GM19025 (cell line): ENCODE measurements around the gene VPS9D1.

Experiments
- ATAC-seq: cut with Tn5 transposase; IDR thresholded peaks from one replicate; pipeline ENCODE4 v1.9.1; 2021; ENCODE audit warnings: mild to moderate bottlenecking, low read depth, moderate library complexity; ENCODE audit not compliant: unreplicated experiment

Gene VPS9D1, protein sequence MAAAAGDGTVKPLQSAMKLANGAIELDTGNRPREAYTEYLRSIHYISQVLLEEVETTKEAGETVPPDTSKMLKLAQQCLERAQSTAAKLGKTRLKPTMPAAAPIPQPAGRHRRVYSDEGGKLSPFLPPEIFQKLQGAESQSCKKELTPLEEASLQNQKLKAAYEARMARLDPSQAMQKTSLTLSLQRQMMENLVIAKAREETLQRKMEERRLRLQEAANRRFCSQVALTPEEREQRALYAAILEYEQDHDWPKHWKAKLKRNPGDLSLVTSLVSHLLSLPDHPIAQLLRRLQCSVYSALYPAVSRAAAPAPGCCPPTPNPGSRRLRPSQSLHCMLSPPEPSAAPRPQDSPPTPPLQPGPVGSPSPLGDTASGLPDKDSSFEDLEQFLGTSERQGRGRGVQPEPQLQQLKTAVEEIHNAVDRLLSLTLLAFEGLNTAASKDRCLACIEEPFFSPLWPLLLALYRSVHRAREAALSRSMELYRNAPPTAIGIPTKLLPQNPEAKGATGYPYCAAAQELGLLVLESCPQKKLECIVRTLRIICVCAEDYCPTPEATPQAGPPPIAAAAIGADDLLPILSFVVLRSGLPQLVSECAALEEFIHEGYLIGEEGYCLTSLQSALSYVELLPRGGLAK

DNA sequence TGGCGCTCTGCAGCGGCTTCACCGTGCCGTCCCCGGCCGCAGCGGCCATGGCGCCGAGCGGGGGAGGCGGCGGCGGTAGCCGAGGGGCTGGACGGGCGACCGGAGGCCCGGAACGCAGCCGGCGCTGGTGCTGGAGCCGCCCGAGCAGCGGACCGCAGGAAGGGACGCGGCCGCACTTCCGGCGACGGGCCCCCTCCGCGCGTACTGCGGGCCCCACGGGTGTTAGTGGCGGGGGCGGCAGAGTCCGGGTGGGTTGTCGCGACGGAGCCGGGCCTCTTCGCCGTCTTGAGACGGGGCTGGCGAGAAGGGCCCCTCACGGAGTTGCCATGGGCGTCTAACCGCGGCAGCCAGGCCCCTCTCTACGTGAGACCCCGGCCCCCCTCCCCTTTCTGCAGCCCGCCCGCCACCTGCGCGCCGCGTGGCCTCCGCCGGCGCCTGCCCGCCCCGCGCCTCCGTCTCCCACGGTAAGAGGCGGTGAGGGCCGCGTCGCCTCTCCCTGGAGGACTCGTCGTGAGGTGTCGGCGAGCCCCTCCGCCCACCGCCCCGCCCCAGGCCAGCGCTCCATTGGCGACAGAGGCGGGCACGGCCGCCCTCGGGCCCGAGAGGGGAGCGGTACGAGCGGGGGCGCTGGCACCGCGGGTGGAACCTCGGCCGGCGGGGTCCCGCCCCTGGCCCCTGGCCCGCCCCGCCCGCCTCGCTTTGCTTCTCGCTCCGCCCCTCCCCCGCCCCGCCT, at the start of gene VPS9D1, which contains the start of gene ZNF276:
VPS9D1 (minus strand) TSS at position 86 of the 733 bp plus-strand sequence; CDS start at position 49, 37 bp downstream.
ZNF276 (plus strand) TSS at position 725 of the 733 bp plus-strand sequence. CDS start 104 bp downstream, outside the sequence.
- peak; percentile 49 for ATAC-seq

GRCh38 chr16:89770367-89770766, 49.7 kb upstream of the VPS9D1 start:
- ATAC-seq, result no peak

- no peak for ATAC-seq
These were observed 44.7 kb upstream of the VPS9D1 start for GRCh38 chr16:89765292-89765830.

DNA sequence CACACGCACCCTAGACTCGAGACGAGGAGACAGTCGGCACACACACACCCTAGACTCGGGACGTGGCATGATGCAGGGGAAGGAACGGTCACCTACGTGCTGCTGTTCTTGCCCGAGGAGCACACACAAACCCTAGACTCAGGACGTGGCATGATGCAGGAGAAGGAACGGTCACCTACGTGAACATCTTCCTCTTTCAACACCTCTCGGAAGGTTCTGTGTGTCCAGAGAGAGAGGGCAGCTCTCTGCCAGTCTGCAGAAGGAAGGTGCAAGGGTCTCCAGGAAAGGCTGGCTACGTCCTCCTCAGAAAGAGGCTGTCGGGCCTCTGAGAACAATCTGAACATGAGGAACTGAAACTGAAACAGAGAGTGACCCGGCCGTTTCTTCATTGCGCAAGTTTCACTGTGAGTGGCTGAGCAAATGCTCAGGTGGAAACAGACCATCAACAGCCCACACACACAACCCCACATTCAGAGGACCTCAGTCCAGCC, 44.1 kb upstream of the VPS9D1 start:
- ATAC-seq, result peak; percentile 84

- no peak for ATAC-seq
These were observed 40.7 kb upstream of the VPS9D1 start for GRCh38 chr16:89761304-89761922.

GRCh38 chr16:89759746-89760340, 39.1 kb upstream of the VPS9D1 start:
- no peak for ATAC-seq

GRCh38 chr16:89749637-89750036, 28.9 kb upstream of the VPS9D1 start:
- no peak for ATAC-seq

GRCh38 chr16:89748921-89749320, 28.2 kb upstream of the VPS9D1 start:
- ATAC-seq, result no peak

DNA sequence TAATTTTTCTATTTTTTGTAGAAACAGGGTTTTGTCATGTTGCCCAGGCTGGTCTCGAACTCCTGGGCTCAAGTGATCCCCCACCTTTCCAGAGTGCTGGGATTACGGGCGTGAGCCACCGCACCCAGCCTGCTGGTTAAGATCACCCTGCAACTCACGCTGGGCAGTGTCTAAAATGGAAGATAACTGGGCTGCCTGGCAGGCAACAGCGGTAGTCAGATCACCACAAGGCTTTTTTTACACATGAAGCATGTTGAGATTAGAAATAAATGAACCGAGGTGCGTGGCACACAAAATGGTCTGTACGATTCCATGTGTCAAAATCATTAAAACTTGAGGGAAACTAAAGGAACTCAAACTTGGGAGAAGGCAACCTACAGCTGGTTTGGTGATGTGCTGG, 27.4 kb upstream of the VPS9D1 start:
- ATAC-seq, result no peak

DNA sequence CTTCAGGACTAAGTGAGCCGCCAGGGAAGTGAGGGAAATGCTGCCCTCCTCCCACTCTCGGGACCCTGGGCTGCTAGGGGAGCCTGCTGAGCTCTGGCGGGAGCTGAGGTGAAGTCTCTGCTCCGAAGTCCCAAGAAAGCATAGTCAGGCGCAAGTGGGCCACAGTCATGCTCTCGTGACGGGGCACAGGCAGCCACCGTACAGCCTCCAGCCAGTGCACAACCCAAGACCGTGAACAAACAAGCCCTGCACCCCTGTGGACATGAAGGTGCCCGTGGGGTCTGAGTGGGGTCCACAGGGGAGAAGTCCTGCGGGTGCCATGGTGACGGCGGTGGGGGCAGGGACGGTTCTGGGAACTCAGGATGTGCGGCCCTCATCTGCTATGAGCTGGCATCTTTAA, 25.3 kb upstream of the VPS9D1 start:
- ATAC-seq, result no peak

DNA sequence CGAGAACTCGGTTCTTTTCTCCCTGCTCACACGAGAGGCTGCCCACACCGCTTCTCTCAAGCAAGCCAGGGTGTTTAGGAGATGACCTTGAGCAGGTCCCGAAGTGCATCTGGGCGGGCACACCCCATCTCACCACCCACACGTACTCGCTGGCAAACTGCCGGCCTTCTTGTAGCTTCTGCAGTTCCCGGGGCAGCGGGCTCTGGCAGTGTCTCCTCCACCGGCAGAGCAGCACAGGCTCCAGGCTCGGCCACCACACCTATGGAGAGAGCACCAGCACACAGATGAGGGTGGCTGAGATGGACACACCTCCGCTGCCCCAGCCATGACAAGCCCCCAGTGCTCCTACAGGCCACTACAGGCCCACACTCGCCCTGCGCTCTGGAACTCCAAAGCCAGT, 24.1 kb upstream of the VPS9D1 start:
- ATAC-seq, result no peak

- ATAC-seq, result no peak
These were observed 22.2 kb upstream of the VPS9D1 start for GRCh38 chr16:89742948-89743347.

GRCh38 chr16:89741342-89742014, 20.8 kb upstream of the VPS9D1 start:
- no peak for ATAC-seq

DNA sequence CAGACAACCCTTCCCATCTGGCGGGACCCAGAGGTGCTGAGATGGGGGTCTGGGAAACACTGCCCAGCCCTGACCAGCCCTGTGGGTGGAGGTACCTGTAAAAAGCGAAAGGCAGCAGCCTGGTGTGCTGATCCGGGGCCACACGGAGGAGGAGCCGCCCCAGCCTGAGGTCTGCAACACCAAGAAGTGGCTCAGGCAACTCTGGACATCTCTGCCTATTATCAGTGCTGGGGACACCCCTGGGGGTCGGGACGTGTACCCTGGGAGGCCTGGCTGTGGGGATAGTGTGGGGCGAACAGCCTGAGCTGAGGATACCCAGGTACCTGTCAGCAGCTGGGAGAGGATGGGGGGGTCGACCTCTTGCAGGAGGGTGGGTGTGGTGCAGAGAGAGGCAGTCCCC, 18.7 kb upstream of the VPS9D1 start:
- ATAC-seq, result no peak

- no peak for ATAC-seq
These were observed 18.0 kb upstream of the VPS9D1 start for GRCh38 chr16:89738538-89739317.

DNA sequence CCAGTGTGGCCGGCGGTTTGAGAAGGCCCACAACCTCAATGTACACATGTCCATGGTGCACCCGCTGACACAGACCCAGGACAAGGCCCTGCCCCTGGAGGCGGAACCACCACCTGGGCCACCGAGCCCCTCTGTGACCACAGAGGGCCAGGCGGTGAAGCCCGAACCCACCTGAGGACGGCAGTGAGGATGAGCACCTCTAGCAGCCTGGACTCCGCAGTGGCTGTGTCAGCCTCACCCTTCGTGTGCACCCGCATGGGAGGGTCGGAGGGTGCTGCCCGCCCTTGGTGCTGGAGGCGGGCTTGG, 17.3 kb upstream of the VPS9D1 start:
- ATAC-seq, result no peak

- no peak for ATAC-seq
These were observed 16.8 kb upstream of the VPS9D1 start for GRCh38 chr16:89737341-89738071.

GRCh38 chr16:89736554-89736953, 15.9 kb upstream of the VPS9D1 start:
- ATAC-seq, result no peak
